GM21390 (cell line): ENCODE data around the gene PDZRN3.

Experiments
- ATAC-seq: cut with Tn5 transposase; IDR thresholded peaks from one replicate; pipeline ENCODE4 v1.9.1; 2021; ENCODE audit not compliant: unreplicated experiment

Gene PDZRN3

GRCh38 chr3:73558727-73559075 is 66.0 kb downstream of the PDZRN3 start:
- no peak for ATAC-seq

GRCh38 chr3:73557986-73558726 is 66.6 kb downstream of the PDZRN3 start:
- no peak for ATAC-seq

GRCh38 chr3:73556520-73557372 is 68.0 kb downstream of the PDZRN3 start:
- no peak for ATAC-seq

GRCh38 chr3:73555076-73555475 is 69.7 kb downstream of the PDZRN3 start:
- no peak for ATAC-seq

- ATAC-seq: no peak
Observed at GRCh38 chr3:73552700-73553099, 72.0 kb downstream of the PDZRN3 start.

GRCh38 chr3:73550032-73550431 is 74.7 kb downstream of the PDZRN3 start:
- ATAC-seq: no peak

- ATAC-seq: no peak
Observed at GRCh38 chr3:73549051-73549600, 75.6 kb downstream of the PDZRN3 start.

GRCh38 chr3:73548436-73548835 is 76.3 kb downstream of the PDZRN3 start:
- ATAC-seq: no peak

GRCh38 chr3:73547427-73548248 is 77.1 kb downstream of the PDZRN3 start:
- ATAC-seq: no peak

- ATAC-seq: no peak
Observed at GRCh38 chr3:73546961-73547360, 77.8 kb downstream of the PDZRN3 start.

- ATAC-seq: no peak
Observed at GRCh38 chr3:73543412-73543811, 81.3 kb downstream of the PDZRN3 start.

- ATAC-seq: no peak
Observed at GRCh38 chr3:73542136-73542535, 82.6 kb downstream of the PDZRN3 start.

- ATAC-seq: no peak
Observed at GRCh38 chr3:73540969-73541740, 83.6 kb downstream of the PDZRN3 start.

- no peak for ATAC-seq
Observed at GRCh38 chr3:73538486-73538885, 86.3 kb downstream of the PDZRN3 start.

GRCh38 chr3:73536952-73537351 is 87.8 kb downstream of the PDZRN3 start:
- no peak for ATAC-seq

- ATAC-seq: no peak
Observed at GRCh38 chr3:73536336-73536895, 88.3 kb downstream of the PDZRN3 start.

GRCh38 chr3:73535931-73536330 is 88.8 kb downstream of the PDZRN3 start:
- no peak for ATAC-seq

GRCh38 chr3:73535137-73535536 is 89.6 kb downstream of the PDZRN3 start:
- ATAC-seq: no peak

GRCh38 chr3:73530022-73530396 is 94.7 kb downstream of the PDZRN3 start:
- ATAC-seq: no peak
